CD4-positive, alpha-beta T cell (primary cell): ENCODE results near the gene RRP1. TPM values are rescaled to one million over a fixed set of nuclear protein-coding genes. Genes with fewer than 3 reads are reported as not detected.

ENCODE experiments used
- ATAC-seq: fragments of 200-7000 bp; cut with Tn5 transposase; one replicate; pipeline ENCODE4 v1.10.0; 2022; ENCODE audit warnings: mild to moderate bottlenecking; ENCODE audit not compliant: poor library complexity
- CTCF ChIA-PET: fragments of 350-600 bp; sonication (Branson Sonifier 250); formaldehyde crosslinking; loops from one replicate; lab custom pipeline; 2021; ENCODE audit warnings: antibody characterized with exemption, inconsistent platforms; lab: Charles Lee
- POLR2A ChIA-PET: fragments of 350-600 bp; sonication (Branson Sonifier 250); formaldehyde crosslinking; loops from one replicate; lab custom pipeline; 2021; ENCODE audit warnings: antibody characterized with exemption, inconsistent platforms; lab: Charles Lee
- DNase-seq, 14 experiments: peaks; one replicate each; pipeline ENCODE4 v3.0.0-alpha.2; 2013 to 2020; ENCODE audit warnings: mixed read lengths in 2 of 14
- H3K27ac ChIP-seq, 2 donors: one replicate each; pipeline versions ENCODE4 v1.5.1 to v1.7.0; 2013; ENCODE audit warnings: low read length in 2 of 2, low read depth in 1 of 2, mild to moderate bottlenecking in 1 of 2
- H3K27me3 ChIP-seq, 2 experiments: 1 replicate in 1 of 2; 2 replicates in 1 of 2; pipeline versions ENCODE4 v1.6.1 to v1.7.0; 2013; ENCODE audit warnings: low read length in 2 of 2, control low read depth in 1 of 2, mild to moderate bottlenecking in 1 of 2, moderate library complexity in 1 of 2; ENCODE audit not compliant: insufficient read depth in 2 of 2, control insufficient read depth in 1 of 2
- H3K36me3 ChIP-seq: one replicate; pipeline ENCODE4 v1.6.1; 2013; ENCODE audit warnings: low read length, control low read depth; ENCODE audit not compliant: insufficient read depth
- H3K4me1 ChIP-seq: one replicate; pipeline ENCODE4 v1.6.1; 2013; ENCODE audit warnings: low read length, control low read depth; ENCODE audit not compliant: insufficient read depth
- H3K4me3 ChIP-seq: one replicate; pipeline ENCODE4 v1.5.1; 2013; ENCODE audit warnings: mild to moderate bottlenecking, low read length, moderate library complexity
- H3K9me3 ChIP-seq, 2 experiments: 1 replicate in 1 of 2; 2 replicates in 1 of 2; pipeline versions ENCODE4 v1.6.1 to v1.7.0; 2013; ENCODE audit warnings: low read length in 2 of 2, mild to moderate bottlenecking in 2 of 2, control low read depth in 1 of 2, moderate library complexity in 1 of 2; ENCODE audit not compliant: control insufficient read depth in 1 of 2, insufficient read depth in 1 of 2
- H3K27ac Mint-ChIP-seq: one replicate; pipeline ENCODE4 v1.8.0; 2020; ENCODE audit warnings: mixed read lengths
- H3K27me3 Mint-ChIP-seq: one replicate; pipeline ENCODE4 v1.8.0; 2021; ENCODE audit warnings: mixed read lengths
- H3K36me3 Mint-ChIP-seq: one replicate; pipeline ENCODE4 v1.8.0; 2021; ENCODE audit warnings: low read depth, mixed read lengths
- H3K4me1 Mint-ChIP-seq: one replicate; pipeline ENCODE4 v1.8.0; 2021; ENCODE audit warnings: low read depth, mixed read lengths
- H3K4me3 Mint-ChIP-seq: one replicate; pipeline ENCODE4 v1.8.0; 2020; ENCODE audit warnings: mild to moderate bottlenecking, mixed read lengths
- H3K9me3 Mint-ChIP-seq: one replicate; pipeline ENCODE4 v1.8.0; 2020; ENCODE audit warnings: mixed read lengths
- intact Hi-C, 2 experiments: fragments of 100-400 bp; cut with DNase I in 1 of 2; cut with micrococcal nuclease in 1 of 2; formaldehyde crosslinking; loops; one replicate each; pipeline versions ENCODE4 v1.15.1 to v1.9.0; 2023 to 2025; cut with DNase I, micrococcal nuclease
- total RNA-seq, 174 experiments: library from RNA in 2 of 174; stranded (reverse) in 2 of 174; gene quantifications; one replicate each; pipeline ENCODE4 v1.2.3 and lab custom pipeline; 2021 to 2026
- TF ChIP-seq, protein P1 (sequence below): fragments of 200-600 bp; IDR thresholded peaks from one replicate; pipeline ENCODE4 v1.8.0; 2022; ENCODE audit warnings: antibody characterized with exemption, mild to moderate bottlenecking

The RRP1 gene
- total RNA-seq, 2 experiments from 2014 or later = 27.7 to 29.0 TPM

DNA sequence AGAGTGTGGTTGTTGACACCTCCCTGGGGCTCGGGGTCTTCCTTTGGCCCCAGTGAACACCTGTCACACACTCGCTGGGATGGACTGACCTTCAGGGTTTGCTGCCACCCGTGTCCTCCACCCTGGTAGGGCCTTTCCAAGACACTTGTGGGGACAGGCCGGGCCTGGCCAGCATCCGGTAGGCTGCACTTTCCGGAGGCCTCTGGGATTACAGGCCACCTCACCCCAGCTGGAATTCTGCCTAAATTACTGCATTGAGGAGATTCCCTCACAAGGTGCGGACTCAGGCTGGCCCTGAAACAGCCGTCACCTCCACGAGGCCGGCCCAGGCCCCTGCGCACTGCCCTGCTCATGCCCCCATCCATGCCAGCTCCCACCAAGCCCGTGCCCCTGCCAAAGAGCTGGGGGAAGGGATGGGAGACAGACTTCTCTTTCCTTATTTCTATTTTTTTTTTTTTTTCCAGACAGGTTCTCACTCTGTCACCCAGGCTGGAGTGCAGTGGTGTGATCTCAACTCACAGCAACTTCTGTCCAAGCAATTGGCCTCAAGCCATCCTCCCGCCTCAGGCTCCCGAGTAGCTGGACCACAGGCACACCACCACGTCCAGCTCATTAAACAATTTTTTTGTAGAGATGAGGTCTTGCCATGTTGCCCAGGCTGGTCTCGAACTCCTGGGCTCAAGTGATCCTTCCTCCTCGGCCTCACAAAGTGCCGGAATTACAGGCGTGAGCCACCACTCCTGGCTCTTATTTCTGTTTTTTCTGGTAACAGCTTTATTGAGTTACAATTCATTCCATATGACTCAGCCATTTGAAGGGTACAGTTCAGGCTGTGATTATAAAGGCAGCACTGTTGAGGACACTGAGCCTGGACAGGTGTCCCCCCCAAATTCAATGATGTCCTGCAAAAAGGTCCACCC, 24.5 kb upstream of the RRP1 start:
- no peak overlapping the region for H3K4me3 Mint-ChIP-seq
- no peaks in the 10 kb centered on the region for H3K36me3 ChIP-seq
- H3K9me3 ChIP-seq = peaks cover 0 to 12% of the 10 kb centered on the region in 2 experiments
- H3K4me3 ChIP-seq = no peak overlapping the region
- H3K4me1 Mint-ChIP-seq = no peaks in the 10 kb centered on the region
- no peak overlapping the region for H3K27ac ChIP-seq
- H3K27me3 ChIP-seq = no peaks in the 10 kb centered on the region
- H3K36me3 Mint-ChIP-seq = peaks cover 4% of the 10 kb centered on the region
- H3K9me3 Mint-ChIP-seq = no peaks in the 10 kb centered on the region
- H3K27me3 Mint-ChIP-seq = no peaks in the 10 kb centered on the region
- no peak overlapping the region for H3K27ac Mint-ChIP-seq
- no peaks in the 10 kb centered on the region for H3K4me1 ChIP-seq
- no peak for DNase-seq
- intact Hi-C loops = no loop called here
- POLR2A ChIA-PET = no interaction called here
- TF ChIP-seq, protein P1, sequence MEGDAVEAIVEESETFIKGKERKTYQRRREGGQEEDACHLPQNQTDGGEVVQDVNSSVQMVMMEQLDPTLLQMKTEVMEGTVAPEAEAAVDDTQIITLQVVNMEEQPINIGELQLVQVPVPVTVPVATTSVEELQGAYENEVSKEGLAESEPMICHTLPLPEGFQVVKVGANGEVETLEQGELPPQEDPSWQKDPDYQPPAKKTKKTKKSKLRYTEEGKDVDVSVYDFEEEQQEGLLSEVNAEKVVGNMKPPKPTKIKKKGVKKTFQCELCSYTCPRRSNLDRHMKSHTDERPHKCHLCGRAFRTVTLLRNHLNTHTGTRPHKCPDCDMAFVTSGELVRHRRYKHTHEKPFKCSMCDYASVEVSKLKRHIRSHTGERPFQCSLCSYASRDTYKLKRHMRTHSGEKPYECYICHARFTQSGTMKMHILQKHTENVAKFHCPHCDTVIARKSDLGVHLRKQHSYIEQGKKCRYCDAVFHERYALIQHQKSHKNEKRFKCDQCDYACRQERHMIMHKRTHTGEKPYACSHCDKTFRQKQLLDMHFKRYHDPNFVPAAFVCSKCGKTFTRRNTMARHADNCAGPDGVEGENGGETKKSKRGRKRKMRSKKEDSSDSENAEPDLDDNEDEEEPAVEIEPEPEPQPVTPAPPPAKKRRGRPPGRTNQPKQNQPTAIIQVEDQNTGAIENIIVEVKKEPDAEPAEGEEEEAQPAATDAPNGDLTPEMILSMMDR = no peak
- CTCF ChIA-PET = no interaction called here
- no peak for ATAC-seq

DNA sequence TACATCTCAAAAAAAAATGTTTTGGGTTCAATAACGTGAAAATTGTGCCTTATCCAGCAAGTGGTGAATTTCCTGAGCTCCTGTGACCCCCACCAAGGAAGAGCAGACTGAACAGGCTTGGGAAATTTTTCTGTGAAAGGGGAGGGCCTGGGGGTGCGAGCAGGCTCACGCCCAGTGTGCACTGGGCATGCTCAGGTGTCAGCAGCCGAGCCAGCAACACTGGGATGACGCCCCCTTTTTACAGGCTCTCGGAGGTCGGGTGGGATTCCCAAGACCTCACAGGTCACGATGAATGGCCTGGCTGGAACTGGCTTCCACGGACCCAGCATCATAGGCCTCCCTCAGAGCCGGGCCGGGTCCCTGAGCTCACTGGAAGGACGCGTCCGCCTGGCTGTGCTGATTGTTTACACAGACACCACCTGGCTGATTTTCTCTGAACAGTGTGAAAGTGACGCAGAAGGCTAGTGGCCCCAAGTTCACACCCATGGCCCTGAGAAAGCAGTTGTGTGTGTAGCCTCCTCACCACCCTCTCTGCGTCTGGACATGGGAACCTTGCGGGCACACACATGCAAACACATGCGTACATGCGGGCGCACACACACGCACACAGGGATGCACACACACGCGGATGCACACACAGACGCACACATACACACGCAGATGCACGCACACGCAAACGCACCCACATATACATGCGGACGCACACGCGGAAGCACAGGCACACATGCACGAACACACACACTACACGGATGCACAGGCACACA, 22.5 kb upstream of the RRP1 start:
- no peak overlapping the region for H3K4me3 ChIP-seq

DNA sequence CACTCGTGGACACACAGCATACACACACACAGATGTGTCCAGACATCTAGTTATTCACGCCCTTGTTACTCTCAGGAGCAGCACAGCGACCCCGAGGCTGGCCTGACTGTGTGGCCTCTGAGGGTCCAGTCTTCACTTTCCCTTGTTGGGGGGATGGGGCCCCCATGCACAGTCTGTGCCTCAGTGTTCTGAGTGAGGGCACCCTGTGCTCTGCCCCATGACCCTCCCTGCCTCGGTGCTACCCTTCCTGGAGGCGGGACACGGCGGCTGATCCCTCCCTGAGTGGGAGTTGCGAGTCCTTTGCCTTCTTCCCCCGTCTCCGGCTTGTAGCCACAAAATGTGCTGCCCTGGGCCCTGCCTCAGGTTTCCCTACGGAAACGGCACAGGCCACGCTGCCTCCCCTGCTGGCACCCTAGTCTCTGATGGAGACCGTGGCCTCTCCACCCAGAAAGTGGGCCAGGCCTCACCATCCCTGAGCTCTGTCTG, 21.8 kb upstream of the RRP1 start:
- Mint-ChIP-seq H3K36me3 (peaks cover 10% of the 10 kb centered on the region), H3K4me1 (no peaks in the 10 kb centered on the region), H3K27ac (no peak overlapping the region), H3K27me3 (no peaks in the 10 kb centered on the region), H3K4me3 (no peak overlapping the region), H3K9me3 (no peaks in the 10 kb centered on the region)
- DNase-seq (no peak), ATAC-seq (no peak)
- H3K27ac ChIP-seq = no peak overlapping the region
- H3K27me3 ChIP-seq = no peaks in the 10 kb centered on the region
- peaks cover 0 to 5% of the 10 kb centered on the region in 2 experiments for H3K9me3 ChIP-seq
- intact Hi-C loops = no loop called here
- TF ChIP-seq, protein P1 = no peak
- ChIA-PET POLR2A (no interaction called here), CTCF (no interaction called here)
- no peak overlapping the region for H3K4me3 ChIP-seq
- H3K36me3 ChIP-seq = peaks cover 2% of the 10 kb centered on the region
- H3K4me1 ChIP-seq = no peaks in the 10 kb centered on the region

More for the DNA sequence above, 22.5 kb upstream of the RRP1 start:
- H3K4me1 ChIP-seq = no peaks in the 10 kb centered on the region
- H3K9me3 Mint-ChIP-seq = no peaks in the 10 kb centered on the region
- TF ChIP-seq, protein P1 = no peak
- H3K27me3 Mint-ChIP-seq = no peaks in the 10 kb centered on the region
- H3K27ac Mint-ChIP-seq = no peak overlapping the region
- no peaks in the 10 kb centered on the region for H3K27me3 ChIP-seq
- no peak overlapping the region for H3K27ac ChIP-seq
- DNase-seq = no peak
- ChIA-PET CTCF (no interaction called here), POLR2A (interaction anchor here (0.9 kb wide), 1 partner anchor 53 kb away, joined by 3 read pairs; no protein-coding TSS in a partner anchor)
- no peaks in the 10 kb centered on the region for H3K36me3 ChIP-seq
- no peak overlapping the region for H3K4me3 Mint-ChIP-seq
- ATAC-seq = no peak
- peaks cover 0 to 11% of the 10 kb centered on the region in 2 experiments for H3K9me3 ChIP-seq
- no peaks in the 10 kb centered on the region for H3K4me1 Mint-ChIP-seq
- intact Hi-C loops = no loop called here
- peaks cover 10% of the 10 kb centered on the region for H3K36me3 Mint-ChIP-seq
